BLaER1 (cell line): ENCODE results near the gene PNISR.

Experiments
- H3K27ac ChIP-seq: shearing (Covaris generic); formaldehyde crosslinking; 2 replicates; pipeline ENCODE4 v1.8.1; 2022
- H3K27me3 ChIP-seq: shearing (Covaris generic); formaldehyde crosslinking; 2 replicates; pipeline ENCODE4 v1.8.1; 2022
- H3K36me3 ChIP-seq: shearing (Covaris generic); formaldehyde crosslinking; 2 replicates; pipeline ENCODE4 v1.8.1; 2022
- H3K4me1 ChIP-seq: shearing (Covaris generic); formaldehyde crosslinking; 2 replicates; pipeline ENCODE4 v1.8.1; 2022
- H3K4me2 ChIP-seq: shearing (Covaris generic); formaldehyde crosslinking; 2 replicates; pipeline ENCODE4 v1.8.1; 2022
- H3K4me3 ChIP-seq: shearing (Covaris generic); formaldehyde crosslinking; 2 replicates; pipeline ENCODE4 v1.8.1; 2022
- H3K9ac ChIP-seq: shearing (Covaris generic); formaldehyde crosslinking; 2 replicates; pipeline ENCODE4 v1.8.1; 2022
- H3K9me3 ChIP-seq: shearing (Covaris generic); formaldehyde crosslinking; 2 replicates; pipeline ENCODE4 v1.8.1; 2022
- H4K20me1 ChIP-seq: shearing (Covaris generic); formaldehyde crosslinking; 2 replicates; pipeline ENCODE4 v1.8.1; 2022
- Cebpa-rat ChIP-seq: shearing (Covaris generic); IDR thresholded peaks from 2 replicates; pipeline ENCODE4 v1.8.1; 2022

PNISR gene

DNA sequence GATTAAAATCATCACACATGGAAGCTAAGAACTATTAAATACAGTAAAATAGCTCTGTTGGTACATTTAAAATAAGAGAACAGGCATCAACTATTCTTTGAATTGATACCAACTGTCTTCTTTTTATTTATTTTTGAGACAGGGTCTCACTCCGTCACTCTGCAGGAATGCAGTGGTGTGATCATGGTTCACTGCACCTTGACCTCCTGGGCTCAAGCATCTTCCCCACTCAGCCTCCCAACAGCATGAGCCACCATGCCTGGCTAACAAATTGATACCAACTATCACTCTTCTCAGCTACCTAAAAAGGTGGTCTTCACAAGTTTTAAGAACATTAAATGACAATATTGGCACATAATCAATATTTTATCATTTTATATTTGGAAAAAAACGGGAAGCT, 7.8 kb upstream of the PNISR start:
- peaks cover 30% of the 10 kb centered on the region; the same call in 1 of the 2 replicates for H3K36me3 ChIP-seq

DNA sequence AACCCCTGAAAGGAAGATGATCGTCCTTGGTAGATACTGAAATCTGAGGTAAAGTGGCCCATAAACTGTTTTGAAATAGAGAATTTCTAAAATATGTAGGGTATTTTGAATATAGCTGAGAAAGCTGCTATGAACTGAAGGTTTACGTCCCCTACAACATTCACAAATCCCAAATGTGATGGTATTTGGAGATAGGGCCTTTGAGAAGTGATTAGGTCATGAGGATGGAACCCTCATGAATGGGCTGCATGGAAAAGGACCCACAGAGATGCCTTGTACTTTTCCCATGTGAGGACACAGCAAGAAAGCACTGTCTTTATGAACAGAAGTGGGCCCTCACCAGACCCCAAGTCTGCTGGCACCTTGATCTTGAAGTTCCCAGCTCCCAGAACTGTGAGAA, 6.8 kb upstream of the PNISR start:
- no peaks in the 10 kb centered on the region for H3K9me3 ChIP-seq
- peaks cover 27% of the 10 kb centered on the region; the same call in 1 of the 2 replicates for H3K36me3 ChIP-seq
- H3K4me3 ChIP-seq, result no peak overlapping the region
- H4K20me1 ChIP-seq, result no peaks in the 10 kb centered on the region
- TF ChIP-seq Cebpa-rat, result no peak
- no peaks in the 10 kb centered on the region for H3K27me3 ChIP-seq
- peaks cover 14% of the 10 kb centered on the region for H3K4me1 ChIP-seq
- H3K4me2 ChIP-seq, result no peak overlapping the region
- no peak overlapping the region for H3K27ac ChIP-seq
- H3K9ac ChIP-seq, result no peak overlapping the region

More for the DNA sequence above, 7.8 kb upstream of the PNISR start:
- no peak overlapping the region for H3K27ac ChIP-seq
- no peaks in the 10 kb centered on the region for H3K27me3 ChIP-seq
- no peak overlapping the region for H3K9ac ChIP-seq
- no peak overlapping the region for H3K4me2 ChIP-seq
- no peaks in the 10 kb centered on the region for H4K20me1 ChIP-seq
- H3K4me3 ChIP-seq, result no peak overlapping the region
- no peaks in the 10 kb centered on the region for H3K9me3 ChIP-seq
- no peak for TF ChIP-seq Cebpa-rat
- H3K4me1 ChIP-seq, result peaks cover 5% of the 10 kb centered on the region; the same call in 1 of the 2 replicates

DNA sequence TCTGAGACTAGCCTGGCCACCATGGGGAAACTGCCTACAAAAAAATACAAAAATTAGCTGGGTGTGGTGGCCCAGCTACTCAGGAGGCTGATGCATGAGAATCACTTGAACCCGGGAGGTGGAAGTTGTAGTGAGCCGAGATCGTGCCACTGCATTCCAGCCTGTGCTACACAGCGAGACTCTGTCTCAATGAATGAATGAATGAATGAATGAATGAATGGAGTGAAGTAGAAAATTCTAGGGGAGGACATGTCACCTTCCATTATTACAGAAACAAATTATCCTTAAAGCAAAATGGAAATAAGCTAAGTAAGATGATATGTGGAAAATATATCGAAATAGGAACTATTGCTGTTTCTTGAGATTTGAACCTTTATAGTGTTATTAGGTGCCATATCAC, 2.9 kb upstream of the PNISR start:
- peak overlapping the region; percentile 76; the same call in 1 of the 2 replicates for H3K4me2 ChIP-seq

DNA sequence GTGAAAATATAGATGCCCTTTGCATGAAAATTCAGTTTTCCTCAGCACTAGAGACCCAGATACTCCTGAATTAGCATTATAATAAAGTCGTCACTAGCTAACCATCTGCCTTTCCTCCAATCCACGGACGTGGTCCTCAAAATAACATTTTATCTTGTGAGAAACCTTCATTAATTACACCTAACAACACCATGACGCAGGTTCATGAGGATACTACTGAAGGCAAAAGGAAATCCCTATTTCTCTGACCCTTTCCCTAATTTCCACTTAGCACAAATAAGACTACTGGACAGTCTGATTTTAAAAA, 1.3 kb upstream of the PNISR start:
- no peaks in the 10 kb centered on the region for H3K9me3 ChIP-seq

More for the DNA sequence above, 2.9 kb upstream of the PNISR start:
- Histone ChIP-seq H3K9ac (no peak overlapping the region), H3K27ac (no peak overlapping the region), H3K9me3 (no peaks in the 10 kb centered on the region), H3K27me3 (no peaks in the 10 kb centered on the region), H4K20me1 (peaks cover 17% of the 10 kb centered on the region), H3K4me1 (peaks cover 36% of the 10 kb centered on the region), H3K36me3 (peaks cover 24% of the 10 kb centered on the region), H3K4me3 (no peak overlapping the region)
- TF ChIP-seq Cebpa-rat, result no peak

DNA sequence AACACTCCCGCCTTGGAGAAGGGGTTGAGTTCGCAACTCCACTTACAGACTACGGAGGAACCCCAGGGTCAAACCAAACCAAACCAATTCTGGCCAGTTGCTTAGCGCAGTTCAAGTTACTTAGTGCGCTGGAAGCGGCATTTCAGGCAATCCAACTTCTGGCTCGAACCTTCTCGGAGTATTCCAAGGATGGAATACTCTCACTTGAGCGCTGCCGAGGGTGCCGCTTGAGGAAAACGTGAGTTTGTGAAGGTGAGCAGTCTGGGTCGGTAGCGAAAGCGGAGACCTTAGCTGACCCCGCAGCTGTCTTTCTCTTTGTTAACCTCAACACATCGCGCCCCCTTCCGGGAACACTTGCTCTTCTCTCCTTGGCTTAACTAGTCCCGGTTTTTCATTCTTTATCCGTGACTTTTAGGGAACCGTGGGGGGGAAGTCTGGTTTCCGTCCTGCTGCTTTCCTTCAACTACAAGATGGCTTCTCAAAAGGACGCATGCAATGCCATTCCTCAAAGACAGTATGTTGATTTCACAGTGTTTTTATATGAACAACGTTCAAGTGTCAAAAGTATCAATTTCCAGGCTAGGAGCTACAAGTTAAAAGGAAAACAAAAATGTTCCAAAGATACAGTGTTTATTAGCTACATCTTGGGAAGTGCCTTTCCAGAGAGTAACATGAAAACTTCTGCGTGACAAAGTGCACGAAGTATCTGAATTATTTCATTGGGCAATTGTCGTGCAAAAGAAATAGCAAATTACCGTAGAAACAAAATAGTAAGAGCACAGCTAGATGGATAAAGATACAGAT, 741 bp upstream of the PNISR start:
- H3K4me1 ChIP-seq, result peaks cover 39% of the 10 kb centered on the region

More for the DNA sequence above, 1.3 kb upstream of the PNISR start:
- peak overlapping the region; percentile 89 for H3K9ac ChIP-seq
- H3K27ac ChIP-seq, result peak overlapping the region; percentile 93
- no peaks in the 10 kb centered on the region for H3K27me3 ChIP-seq
- H3K4me3 ChIP-seq, result peak overlapping the region; percentile 73
- no peak for TF ChIP-seq Cebpa-rat
- H3K4me1 ChIP-seq, result peaks cover 39% of the 10 kb centered on the region
- peak overlapping the region; percentile 76 for H3K4me2 ChIP-seq
- H4K20me1 ChIP-seq, result peaks cover 33% of the 10 kb centered on the region
- H3K36me3 ChIP-seq, result peaks cover 33% of the 10 kb centered on the region

DNA sequence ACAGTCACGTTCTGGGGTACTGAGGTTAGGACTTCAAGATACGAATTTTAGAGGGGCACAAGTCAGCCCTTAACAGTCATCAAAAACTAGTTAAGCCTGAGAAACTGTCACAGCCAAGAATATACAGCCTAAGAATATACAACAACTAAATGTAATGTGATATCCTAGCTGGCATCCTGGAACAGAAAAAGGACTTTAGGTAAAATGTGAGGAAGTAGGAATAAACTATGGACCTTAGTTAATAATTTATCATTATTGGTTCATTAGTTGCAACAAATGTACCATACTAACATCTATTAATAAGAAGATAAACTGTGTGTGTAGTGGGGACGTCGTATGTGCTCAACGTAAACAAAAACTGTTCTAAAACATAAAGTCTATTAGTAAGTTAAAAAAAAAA, 1.1 kb downstream of the PNISR start:
- peak overlapping the region; percentile 73 for H3K4me3 ChIP-seq

More for the DNA sequence above, 741 bp upstream of the PNISR start:
- Histone ChIP-seq H3K4me2 (peak overlapping the region; percentile 76), H3K36me3 (peaks cover 29% of the 10 kb centered on the region), H3K9ac (peak overlapping the region; percentile 89), H3K27me3 (no peaks in the 10 kb centered on the region), H4K20me1 (peaks cover 38% of the 10 kb centered on the region), H3K9me3 (no peaks in the 10 kb centered on the region), H3K4me3 (peak overlapping the region; percentile 73), H3K27ac (peak overlapping the region; percentile 93)
- TF ChIP-seq Cebpa-rat, result no peak

DNA sequence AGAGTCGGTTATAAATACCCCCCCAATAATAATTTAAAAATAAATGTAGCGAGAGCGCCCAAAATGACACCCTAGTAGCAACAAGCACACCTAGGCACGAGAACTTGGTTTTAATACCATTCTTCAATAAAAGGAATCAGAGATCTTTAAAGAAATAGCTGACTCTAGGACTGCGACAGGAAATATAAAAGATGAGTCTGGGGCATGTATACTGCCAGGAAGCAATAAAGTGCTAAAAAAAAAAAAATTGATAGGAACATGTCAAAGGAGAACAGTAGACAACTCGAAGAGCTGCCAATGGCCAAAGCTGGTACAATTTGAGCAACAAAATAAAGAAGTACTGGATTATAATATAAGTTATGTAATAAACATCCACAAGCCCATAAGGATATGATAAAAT, 2.2 kb downstream of the PNISR start:
- H3K9ac ChIP-seq, result no peak overlapping the region
- H3K27me3 ChIP-seq, result no peaks in the 10 kb centered on the region
- no peak for TF ChIP-seq Cebpa-rat
- H3K4me1 ChIP-seq, result peaks cover 38% of the 10 kb centered on the region
- peaks cover 68% of the 10 kb centered on the region for H4K20me1 ChIP-seq
- no peaks in the 10 kb centered on the region for H3K9me3 ChIP-seq
- H3K27ac ChIP-seq, result no peak overlapping the region
- 0 out of 2 replicates have a peak overlapping the region, but pooled peaks have one; percentile 73 for H3K4me3 ChIP-seq
- peaks cover 30% of the 10 kb centered on the region for H3K36me3 ChIP-seq
- H3K4me2 ChIP-seq, result peak overlapping the region; percentile 89

More for the DNA sequence above, 1.1 kb downstream of the PNISR start:
- peak overlapping the region; percentile 93; the same call in 1 of the 2 replicates for H3K27ac ChIP-seq
- H3K36me3 ChIP-seq, result peaks cover 25% of the 10 kb centered on the region
- no peaks in the 10 kb centered on the region for H3K9me3 ChIP-seq
- H3K4me1 ChIP-seq, result peaks cover 39% of the 10 kb centered on the region
- peak overlapping the region; percentile 89 for H3K9ac ChIP-seq
- no peaks in the 10 kb centered on the region for H3K27me3 ChIP-seq
- H3K4me2 ChIP-seq, result peak overlapping the region; percentile 89
- no peak for TF ChIP-seq Cebpa-rat
- H4K20me1 ChIP-seq, result peaks cover 56% of the 10 kb centered on the region

DNA sequence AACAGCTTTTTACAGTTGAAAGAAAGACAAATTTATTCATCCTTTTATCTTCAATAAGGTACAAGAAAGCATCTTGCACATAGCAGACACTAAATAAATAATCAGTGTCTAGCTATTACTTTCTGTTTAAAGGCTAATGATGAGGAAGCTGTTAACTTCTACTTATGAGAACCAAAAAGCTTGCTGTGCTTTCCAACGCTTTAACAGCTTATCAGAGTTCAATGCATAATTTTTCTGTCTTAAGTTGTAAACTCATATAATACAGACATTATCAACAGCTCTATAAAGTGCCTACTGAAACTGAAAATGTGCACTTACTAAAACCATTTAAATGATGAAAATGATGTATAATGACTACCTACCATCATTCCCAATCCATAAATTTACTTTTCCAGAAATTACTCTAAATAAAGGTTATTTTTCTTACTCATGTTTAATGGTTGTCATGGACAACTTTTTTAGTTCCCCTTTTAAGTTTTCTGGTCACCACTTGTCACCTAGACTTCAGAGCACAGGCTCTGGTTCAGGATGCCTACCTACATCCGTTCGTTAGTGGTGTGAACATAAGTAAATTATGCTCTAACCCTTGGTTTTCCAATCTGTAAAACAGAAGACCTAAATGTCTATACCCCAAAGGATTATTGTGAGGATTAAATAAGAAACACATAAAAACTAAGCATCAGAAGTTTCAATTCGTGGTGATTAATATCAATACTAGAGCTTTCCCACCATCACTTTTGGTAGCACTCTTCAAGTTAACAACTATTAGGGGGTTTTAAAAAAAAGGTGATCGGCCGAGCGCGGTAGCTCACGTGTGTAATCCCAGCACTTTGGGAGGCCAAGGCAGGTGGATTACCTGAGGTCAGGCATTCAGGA, 8.0 kb downstream of the PNISR start:
- H3K9me3 ChIP-seq, result no peaks in the 10 kb centered on the region
- H3K9ac ChIP-seq, result no peak overlapping the region
- no peak overlapping the region for H3K27ac ChIP-seq
- H3K27me3 ChIP-seq, result no peaks in the 10 kb centered on the region
- H3K36me3 ChIP-seq, result peaks cover 54% of the 10 kb centered on the region
- TF ChIP-seq Cebpa-rat, result no peak
- H3K4me2 ChIP-seq, result no peak overlapping the region
- H3K4me3 ChIP-seq, result no peak overlapping the region
- 0 out of 2 replicates have a peak, but pooled peaks cover under 1% of the 10 kb centered on the region for H3K4me1 ChIP-seq
- H4K20me1 ChIP-seq, result peaks cover 100% of the 10 kb centered on the region

DNA sequence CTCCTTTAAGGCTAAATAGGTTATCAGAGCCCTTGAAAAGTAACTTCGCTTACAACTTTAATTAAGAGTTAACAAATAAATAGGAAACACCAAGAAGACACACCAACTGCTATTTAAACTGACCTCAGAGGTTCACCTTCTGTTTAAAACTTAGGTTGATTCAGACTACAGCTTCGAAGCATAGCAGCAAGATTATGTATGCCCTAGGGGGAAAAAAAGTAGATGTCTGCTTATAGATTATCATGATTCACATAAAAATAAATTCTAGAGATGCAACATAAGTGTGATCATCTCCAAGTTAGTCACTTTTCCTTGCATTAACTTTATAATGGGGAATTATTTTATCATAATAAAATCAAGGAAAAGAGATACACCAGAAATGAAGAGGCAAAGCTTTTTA, 8.9 kb downstream of the PNISR start:
- no peak overlapping the region for H3K4me3 ChIP-seq
- no peak overlapping the region for H3K9ac ChIP-seq
- no peak overlapping the region for H3K27ac ChIP-seq
- H3K36me3 ChIP-seq, result peaks cover 54% of the 10 kb centered on the region
- H3K9me3 ChIP-seq, result no peaks in the 10 kb centered on the region
- H3K4me2 ChIP-seq, result no peak overlapping the region
- no peaks in the 10 kb centered on the region for H3K27me3 ChIP-seq
- H4K20me1 ChIP-seq, result peaks cover 100% of the 10 kb centered on the region
- no peak for TF ChIP-seq Cebpa-rat
- no peaks in the 10 kb centered on the region for H3K4me1 ChIP-seq

DNA sequence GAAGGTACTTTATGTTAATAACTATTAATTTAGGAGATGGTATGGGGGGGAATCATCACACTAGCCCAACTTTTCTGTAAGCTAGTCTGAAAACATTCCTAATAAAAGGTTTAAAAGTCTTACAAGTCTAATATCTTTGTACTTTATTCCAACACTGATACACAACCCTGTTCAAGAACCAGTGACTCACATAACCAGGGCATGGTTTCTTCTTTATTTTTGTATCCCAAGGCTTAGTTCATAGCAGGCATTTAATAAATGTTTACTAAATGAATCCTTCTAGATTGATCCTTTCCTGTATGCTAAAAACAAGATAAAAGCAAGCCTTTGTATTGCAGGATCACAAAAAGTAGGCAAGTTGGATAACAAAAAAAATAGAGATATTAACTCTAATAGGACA, 9.7 kb downstream of the PNISR start:
- H3K27ac ChIP-seq, result no peak overlapping the region
- no peaks in the 10 kb centered on the region for H3K9me3 ChIP-seq
- no peaks in the 10 kb centered on the region for H3K4me1 ChIP-seq
- H3K36me3 ChIP-seq, result peaks cover 60% of the 10 kb centered on the region
- H3K27me3 ChIP-seq, result no peaks in the 10 kb centered on the region
- H3K9ac ChIP-seq, result no peak overlapping the region
- no peak overlapping the region for H3K4me2 ChIP-seq
- peaks cover 100% of the 10 kb centered on the region for H4K20me1 ChIP-seq
- H3K4me3 ChIP-seq, result no peak overlapping the region
- no peak for TF ChIP-seq Cebpa-rat
